NB4 (cell line): Measurements from ENCODE around the gene CDK11B.
"Not testable (repeated sequence)": the region's sequence is repeated elsewhere in the genome, so short reads cannot be mapped to it uniquely, and the experiment has no call there.

Source experiments
- POLR2A ChIP-seq: IDR thresholded peaks from 2 replicates; pipeline ENCODE4 v1.6.1; 2011; ENCODE audit warnings: mild to moderate bottlenecking; ENCODE audit not compliant: insufficient read length; ENCODE audit errors: extremely low read depth
- TF ChIP-seq, protein P1 (sequence below): IDR thresholded peaks from one replicate; pipeline ENCODE4 v1.5.1; 2012; ENCODE audit warnings: low read depth, low read length

DNA sequence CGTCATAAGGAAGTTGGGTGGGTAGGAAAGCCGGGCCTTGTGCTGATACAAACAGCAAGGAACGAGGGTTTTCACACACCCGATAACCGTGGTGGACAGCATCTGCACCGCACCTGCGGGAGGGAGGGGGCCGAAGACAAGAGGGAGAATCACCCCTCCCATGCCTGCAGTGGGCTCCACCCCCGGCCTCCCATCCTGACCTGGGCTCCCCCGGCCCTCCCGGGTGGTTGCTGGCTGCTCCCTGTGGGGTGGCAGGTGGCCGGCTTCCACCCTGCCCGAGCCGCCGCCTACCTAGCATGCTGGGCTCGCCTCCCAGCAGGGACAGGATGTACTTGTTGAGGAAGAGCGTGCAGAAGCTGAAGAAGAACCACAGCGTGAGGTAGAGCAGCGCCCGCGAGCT is 17.3 kb upstream of the CDK11B start:
- TF ChIP-seq, protein P1, sequence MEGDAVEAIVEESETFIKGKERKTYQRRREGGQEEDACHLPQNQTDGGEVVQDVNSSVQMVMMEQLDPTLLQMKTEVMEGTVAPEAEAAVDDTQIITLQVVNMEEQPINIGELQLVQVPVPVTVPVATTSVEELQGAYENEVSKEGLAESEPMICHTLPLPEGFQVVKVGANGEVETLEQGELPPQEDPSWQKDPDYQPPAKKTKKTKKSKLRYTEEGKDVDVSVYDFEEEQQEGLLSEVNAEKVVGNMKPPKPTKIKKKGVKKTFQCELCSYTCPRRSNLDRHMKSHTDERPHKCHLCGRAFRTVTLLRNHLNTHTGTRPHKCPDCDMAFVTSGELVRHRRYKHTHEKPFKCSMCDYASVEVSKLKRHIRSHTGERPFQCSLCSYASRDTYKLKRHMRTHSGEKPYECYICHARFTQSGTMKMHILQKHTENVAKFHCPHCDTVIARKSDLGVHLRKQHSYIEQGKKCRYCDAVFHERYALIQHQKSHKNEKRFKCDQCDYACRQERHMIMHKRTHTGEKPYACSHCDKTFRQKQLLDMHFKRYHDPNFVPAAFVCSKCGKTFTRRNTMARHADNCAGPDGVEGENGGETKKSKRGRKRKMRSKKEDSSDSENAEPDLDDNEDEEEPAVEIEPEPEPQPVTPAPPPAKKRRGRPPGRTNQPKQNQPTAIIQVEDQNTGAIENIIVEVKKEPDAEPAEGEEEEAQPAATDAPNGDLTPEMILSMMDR = not testable (repeated sequence)
- not testable (repeated sequence) for TF ChIP-seq POLR2A
